ENCODE measurements around the gene WNK2.
A peak's percentile ranks its signal among the peaks of the same experiment; 100 is the strongest.

WNK2 gene

GRCh38 chr9:93266521-93267001 lies 82.6 kb downstream of the WNK2 start:
- no peak for DNase-seq (ENCODE audit: low read depth)

GRCh38 chr9:93267091-93267541 lies 83.2 kb downstream of the WNK2 start:
- no peak for DNase-seq (ENCODE audit: low read depth)

GRCh38 chr9:93267681-93268505 lies 84.0 kb downstream of the WNK2 start:
- no peak for DNase-seq (ENCODE audit: low read depth)

- peak; percentile 11 for DNase-seq (ENCODE audit: low read depth)
These were observed 84.8 kb downstream of the WNK2 start for GRCh38 chr9:93268551-93269314.

- no peak for DNase-seq (ENCODE audit: low read depth)
These were observed 87.0 kb downstream of the WNK2 start for GRCh38 chr9:93270976-93271375.

GRCh38 chr9:93276973-93277372 lies 93.0 kb downstream of the WNK2 start:
- no peak for DNase-seq (ENCODE audit: low read depth)

- no peak for DNase-seq (ENCODE audit: low read depth)
These were observed 94.2 kb downstream of the WNK2 start for GRCh38 chr9:93278144-93278543.

- DNase-seq (ENCODE audit: low read depth): no peak
These were observed 96.8 kb downstream of the WNK2 start for GRCh38 chr9:93280661-93281259.

GRCh38 chr9:93286252-93287188 lies 102.6 kb downstream of the WNK2 start:
- no peak for DNase-seq (ENCODE audit: low read depth)

- DNase-seq (ENCODE audit: low read depth): no peak
These were observed 103.2 kb downstream of the WNK2 start for GRCh38 chr9:93287189-93287552.

- DNase-seq (ENCODE audit: low read depth): no peak
These were observed 103.7 kb downstream of the WNK2 start for GRCh38 chr9:93287593-93287992.

- DNase-seq (ENCODE audit: low read depth): no peak
These were observed 104.4 kb downstream of the WNK2 start for GRCh38 chr9:93288341-93288740.

GRCh38 chr9:93288891-93289883 lies 105.2 kb downstream of the WNK2 start:
- no peak for DNase-seq (ENCODE audit: low read depth)

- no peak for DNase-seq (ENCODE audit: low read depth)
These were observed 106.8 kb downstream of the WNK2 start for GRCh38 chr9:93290495-93291434.

GRCh38 chr9:93291536-93292287 lies 107.8 kb downstream of the WNK2 start:
- no peak for DNase-seq (ENCODE audit: low read depth)

- no peak for DNase-seq (ENCODE audit: low read depth)
These were observed 108.3 kb downstream of the WNK2 start for GRCh38 chr9:93292288-93292615.

GRCh38 chr9:93292664-93293328 lies 108.9 kb downstream of the WNK2 start:
- no peak for DNase-seq (ENCODE audit: low read depth)

GRCh38 chr9:93294011-93294410 lies 110.1 kb downstream of the WNK2 start:
- no peak for DNase-seq (ENCODE audit: low read depth)

Data from activated T-cell treated with anti-CD3 and anti-CD28 coated beads for 24 hours (primary cell).